HG03135 (cell line): Measurements from ENCODE around the gene DOCK2.
"Not testable (repeated sequence)": the region's sequence is repeated elsewhere in the genome, so short reads cannot be mapped to it uniquely, and the experiment has no call there.

ENCODE experiments used
- ATAC-seq: cut with Tn5 transposase; IDR thresholded peaks from one replicate; pipeline ENCODE4 v1.9.1; 2021; ENCODE audit warnings: mild to moderate bottlenecking, moderate library complexity; ENCODE audit not compliant: unreplicated experiment

Gene DOCK2

GRCh38 chr5:170078458-170078857, 441.4 kb downstream of the DOCK2 start:
- ATAC-seq, result no peak

GRCh38 chr5:170078931-170079330, 441.9 kb downstream of the DOCK2 start:
- no peak for ATAC-seq

GRCh38 chr5:170080217-170080616, 443.1 kb downstream of the DOCK2 start:
- ATAC-seq, result no peak

- ATAC-seq, result no peak
Measured at GRCh38 chr5:170080786-170081445, 443.8 kb downstream of the DOCK2 start.

- ATAC-seq, result no peak
Measured at GRCh38 chr5:170081616-170082015, 444.5 kb downstream of the DOCK2 start.

- ATAC-seq, result no peak
Measured at GRCh38 chr5:170082701-170083100, 445.6 kb downstream of the DOCK2 start.

- no peak for ATAC-seq
Measured at GRCh38 chr5:170087168-170087817, 450.2 kb downstream of the DOCK2 start.

- no peak for ATAC-seq
Measured at GRCh38 chr5:170092455-170093101, 455.5 kb downstream of the DOCK2 start.

GRCh38 chr5:170094329-170094728, 457.3 kb downstream of the DOCK2 start:
- not testable (repeated sequence) for ATAC-seq

- no peak for ATAC-seq
Measured at GRCh38 chr5:170095646-170096045, 458.6 kb downstream of the DOCK2 start.

- no peak for ATAC-seq
Measured at GRCh38 chr5:170097934-170098333, 460.9 kb downstream of the DOCK2 start.

- ATAC-seq, result no peak
Measured at GRCh38 chr5:170100066-170100943, 463.2 kb downstream of the DOCK2 start.

GRCh38 chr5:170103447-170103846, 466.4 kb downstream of the DOCK2 start:
- ATAC-seq, result no peak

- no peak for ATAC-seq
Measured at GRCh38 chr5:170104299-170104698, 467.2 kb downstream of the DOCK2 start.

- no peak for ATAC-seq
Measured at GRCh38 chr5:170104710-170105109, 467.6 kb downstream of the DOCK2 start.

- no peak for ATAC-seq
Measured at GRCh38 chr5:170105642-170106611, 468.9 kb downstream of the DOCK2 start, which contains the start of gene FOXI1. TSS of gene FOXI1 (plus strand) at chr5:170105897. CDS start at chr5:170105958, 61 bp downstream.

GRCh38 chr5:170107674-170108073, 470.6 kb downstream of the DOCK2 start:
- ATAC-seq, result no peak

GRCh38 chr5:170108266-170108785, 471.3 kb downstream of the DOCK2 start:
- no peak for ATAC-seq
